ENCODE measurements around the gene NDUFA13. TPM values are rescaled to one million over a fixed set of nuclear protein-coding genes. Genes with fewer than 3 reads are reported as not detected.

NDUFA13 gene
- total and polyA plus RNA-seq, 4 experiments from 2014 or later: 191 to 316 (median 232) TPM

DNA sequence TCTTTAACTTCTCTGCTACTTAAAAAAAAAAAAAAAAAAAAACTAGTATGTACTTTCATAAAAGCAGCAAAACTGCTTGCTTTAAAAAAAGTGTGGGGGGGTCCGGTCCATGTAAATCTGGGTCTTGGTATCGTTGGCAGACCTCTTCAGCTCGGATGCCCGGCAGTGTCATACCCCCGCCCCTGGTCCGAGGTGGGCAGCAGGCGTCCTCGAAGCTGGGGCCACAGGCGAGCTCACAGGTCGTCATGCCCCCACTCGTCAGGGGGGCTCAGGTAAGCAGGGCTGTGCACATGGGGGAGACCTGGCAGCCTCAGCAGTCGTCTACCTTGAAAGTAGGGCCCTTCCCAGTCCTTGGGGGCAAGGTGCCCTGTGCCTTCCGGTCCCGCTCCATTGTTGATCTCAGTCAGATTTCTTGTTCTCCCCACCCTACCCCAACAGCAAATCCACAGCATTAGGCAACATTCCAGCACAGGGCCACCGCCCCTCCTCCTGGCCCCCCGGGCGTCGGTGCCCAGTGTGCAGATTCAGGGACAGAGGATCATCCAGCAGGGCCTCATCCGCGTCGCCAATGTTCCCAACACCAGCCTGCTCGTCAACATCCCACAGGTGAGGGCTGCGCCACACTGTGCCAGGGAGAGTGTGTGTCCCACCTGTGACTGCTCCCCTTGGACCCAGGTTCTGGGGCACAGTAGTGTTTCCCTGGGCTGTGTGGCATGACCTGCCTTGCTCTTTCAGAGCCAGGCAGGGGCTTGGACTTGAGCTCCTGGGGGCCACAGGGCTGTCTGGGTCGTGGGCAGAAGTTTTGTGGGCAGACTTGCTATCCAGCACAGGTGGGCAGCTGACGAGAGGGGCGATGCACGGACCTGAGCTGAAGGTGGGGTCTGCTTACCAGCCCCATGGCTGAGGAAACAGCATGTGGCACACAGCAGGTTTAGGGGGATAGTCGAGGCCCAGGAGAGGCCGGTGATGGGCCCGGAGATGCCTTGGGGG lies 20.1 kb upstream of the NDUFA13 start:
- Histone ChIP-seq H3K4me3 (ENCODE audit: low read length in 2 of 2) (no peak overlapping the region), H3K9me3 (ENCODE audit: control insufficient read depth in 1 of 2, low read length in 2 of 2) (no peaks in the 10 kb centered on the region), H3K4me1 (ENCODE audit: insufficient read depth, low read length) (no peaks in the 10 kb centered on the region), H3K27me3 (ENCODE audit: insufficient read depth, low read length) (no peaks in the 10 kb centered on the region), H3K27ac (ENCODE audit: low read depth, low read length) (no peak overlapping the region), H3K36me3 (ENCODE audit: insufficient read depth, low read length) (peaks cover 79% of the 10 kb centered on the region)
- POLR2A ChIA-PET (ENCODE audit: partially characterized antibody): no interaction called here
- CTCF ChIA-PET (ENCODE audit: partially characterized antibody): interaction anchor here (10.9 kb wide), 1 partner anchor 130 kb away, joined by 287 read pairs; no protein-coding TSS in a partner anchor
- intact Hi-C loops (cut with micrococcal nuclease): no loop called here
- H3K36me3 Mint-ChIP-seq: peaks cover 19 to 60% of the 10 kb centered on the region in 2 donors
- peaks cover 0 to 5% (median 2%) of the 10 kb centered on the region in 4 donors for H3K4me1 Mint-ChIP-seq
- peak overlapping the region in 3 of 7 donors; percentile 6 to 84 (median 48) for H3K27ac Mint-ChIP-seq
- no peaks in the 10 kb centered on the region for H3K27me3 Mint-ChIP-seq
- no peaks in the 10 kb centered on the region for H3K9me3 Mint-ChIP-seq
- H3K4me3 Mint-ChIP-seq: no peak overlapping the region
- DNase-seq: no peak

DNA sequence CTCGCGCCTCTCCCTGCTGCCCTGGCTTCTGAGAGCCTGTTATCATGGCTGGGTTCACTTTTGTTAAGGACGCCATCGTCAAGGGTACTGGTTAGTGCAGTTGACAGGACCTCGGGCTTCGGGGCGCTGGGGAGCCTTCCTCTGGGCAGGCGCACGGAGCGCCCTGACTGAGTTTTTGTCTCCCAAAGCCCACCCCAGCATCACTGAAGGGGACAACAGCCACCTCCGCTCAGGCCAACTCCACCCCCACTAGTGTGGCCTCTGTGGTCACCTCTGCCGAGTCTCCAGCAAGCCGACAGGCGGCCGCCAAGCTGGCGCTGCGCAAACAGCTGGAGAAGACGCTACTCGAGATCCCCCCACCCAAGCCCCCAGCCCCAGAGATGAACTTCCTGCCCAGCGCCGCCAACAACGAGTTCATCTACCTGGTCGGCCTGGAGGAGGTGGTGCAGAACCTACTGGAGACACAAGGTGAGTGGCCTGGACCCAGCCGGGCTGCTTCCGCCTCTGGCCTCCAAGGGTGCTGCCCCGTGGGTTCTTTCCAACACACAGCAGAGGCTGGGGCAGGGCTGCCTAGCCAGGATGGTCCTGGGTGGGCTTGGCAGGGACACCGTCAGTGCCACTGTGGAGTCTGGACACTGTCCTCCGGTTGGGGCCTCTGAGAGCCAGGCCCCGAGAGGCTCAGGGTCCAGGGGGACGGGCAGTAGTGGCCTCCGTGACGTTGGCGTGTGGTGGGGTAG lies 17.6 kb upstream of the NDUFA13 start:
- peaks cover 26 to 76% of the 10 kb centered on the region in 2 donors for H3K36me3 Mint-ChIP-seq
- no peaks in the 10 kb centered on the region for H3K27me3 Mint-ChIP-seq
- Histone ChIP-seq H3K9me3 (ENCODE audit: control insufficient read depth in 1 of 2, low read length in 2 of 2) (no peaks in the 10 kb centered on the region), H3K36me3 (ENCODE audit: insufficient read depth, low read length) (peaks cover 90% of the 10 kb centered on the region), H3K27ac (ENCODE audit: low read depth, low read length) (no peak overlapping the region), H3K27me3 (ENCODE audit: insufficient read depth, low read length) (no peaks in the 10 kb centered on the region), H3K4me3 (ENCODE audit: low read length in 2 of 2) (no peak overlapping the region), H3K4me1 (ENCODE audit: insufficient read depth, low read length) (no peaks in the 10 kb centered on the region)
- DNase-seq: no peak
- no peak overlapping the region for H3K27ac Mint-ChIP-seq
- H3K4me3 Mint-ChIP-seq: no peak overlapping the region
- CTCF ChIA-PET (ENCODE audit: partially characterized antibody): no interaction called here
- POLR2A ChIA-PET (ENCODE audit: partially characterized antibody): no interaction called here
- peaks cover 0 to 2% (median 0%) of the 10 kb centered on the region in 8 donors for H3K9me3 Mint-ChIP-seq
- intact Hi-C loops (cut with micrococcal nuclease): no loop called here
- H3K4me1 Mint-ChIP-seq: peaks cover 0 to 3% (median 2%) of the 10 kb centered on the region in 4 donors

DNA sequence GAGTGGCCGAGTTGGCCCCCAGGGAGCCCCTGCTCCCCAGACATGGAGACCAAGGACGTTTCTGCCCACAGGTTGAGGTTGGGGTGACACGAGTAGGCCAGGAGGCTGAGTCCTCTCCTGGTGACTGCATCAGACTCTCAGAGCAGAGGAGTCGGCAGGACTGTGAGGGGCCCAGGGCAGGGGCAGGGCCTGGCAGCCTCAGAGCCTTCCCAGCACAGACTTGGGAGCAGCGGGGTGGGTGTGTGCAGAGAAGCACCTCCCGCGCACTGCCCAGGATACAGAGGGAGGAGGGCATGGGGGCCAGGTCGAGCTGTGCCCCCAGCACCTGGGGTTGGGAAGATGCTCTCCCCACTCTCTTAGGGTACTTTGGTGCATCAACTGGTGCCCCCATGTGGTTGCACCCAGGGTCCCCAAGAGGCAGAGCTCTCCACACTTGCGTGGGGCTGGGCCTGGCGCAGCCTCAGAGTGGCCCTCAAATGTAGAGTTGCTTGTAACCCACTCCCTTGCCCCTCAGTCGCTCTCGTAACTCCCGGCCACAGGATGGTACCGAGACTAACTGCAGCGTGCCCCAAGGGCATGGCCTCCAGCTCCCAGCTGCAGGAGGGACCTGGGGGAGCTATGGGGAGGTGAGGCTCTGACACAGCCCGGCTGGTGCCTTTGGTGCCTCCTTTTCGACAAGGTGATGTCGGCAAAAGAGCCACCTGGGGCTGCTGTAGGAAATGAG lies 16.6 kb upstream of the NDUFA13 start:
- DNase-seq: no peak
- Histone ChIP-seq H3K9me3 (ENCODE audit: control insufficient read depth in 1 of 2, low read length in 2 of 2) (no peaks in the 10 kb centered on the region), H3K27me3 (ENCODE audit: insufficient read depth, low read length) (no peaks in the 10 kb centered on the region), H3K27ac (ENCODE audit: low read depth, low read length) (no peak overlapping the region), H3K4me3 (ENCODE audit: low read length in 2 of 2) (no peak overlapping the region), H3K4me1 (ENCODE audit: insufficient read depth, low read length) (no peaks in the 10 kb centered on the region), H3K36me3 (ENCODE audit: insufficient read depth, low read length) (peaks cover 92% of the 10 kb centered on the region)
- Mint-ChIP-seq H3K9me3 (peaks cover 0 to 2% (median 0%) of the 10 kb centered on the region in 8 donors), H3K27ac (no peak overlapping the region), H3K36me3 (peaks cover 30 to 76% of the 10 kb centered on the region in 2 donors), H3K4me3 (no peak overlapping the region), H3K4me1 (peaks cover 0 to 3% (median 0%) of the 10 kb centered on the region in 4 donors), H3K27me3 (no peaks in the 10 kb centered on the region)
- intact Hi-C loops (cut with micrococcal nuclease): no loop called here
- POLR2A ChIA-PET (ENCODE audit: partially characterized antibody): no interaction called here
- CTCF ChIA-PET (ENCODE audit: partially characterized antibody): no interaction called here

DNA sequence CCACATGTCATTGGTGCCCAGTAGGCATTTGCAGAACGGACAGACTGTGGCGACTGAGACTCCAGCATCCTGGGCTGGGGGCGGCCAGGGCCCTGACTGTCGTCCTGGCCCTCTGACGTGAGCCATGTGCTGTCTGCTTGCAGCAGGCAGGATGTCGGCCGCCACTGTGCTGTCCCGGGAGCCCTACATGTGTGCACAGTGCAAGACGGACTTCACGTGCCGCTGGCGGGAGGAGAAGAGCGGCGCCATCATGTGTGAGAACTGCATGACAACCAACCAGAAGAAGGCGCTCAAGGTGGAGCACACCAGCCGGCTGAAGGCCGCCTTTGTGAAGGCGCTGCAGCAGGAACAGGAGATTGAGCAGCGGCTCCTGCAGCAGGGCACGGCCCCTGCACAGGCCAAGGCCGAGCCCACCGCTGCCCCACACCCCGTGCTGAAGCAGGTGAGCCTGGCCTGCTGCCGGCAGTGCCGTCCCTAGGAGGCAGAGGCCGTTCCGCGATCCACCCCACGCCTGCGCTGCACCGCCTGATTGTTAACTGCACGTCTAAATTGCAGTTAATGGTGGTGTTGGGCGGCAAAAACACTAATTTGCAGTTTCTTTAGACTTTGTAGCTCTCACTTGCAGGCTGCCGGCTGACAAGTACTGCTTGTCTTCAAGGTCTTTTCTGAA lies 14.9 kb upstream of the NDUFA13 start:
- Mint-ChIP-seq H3K27ac (peak overlapping the region in 1 of 7 donors; percentile 38), H3K27me3 (no peaks in the 10 kb centered on the region)

DNA sequence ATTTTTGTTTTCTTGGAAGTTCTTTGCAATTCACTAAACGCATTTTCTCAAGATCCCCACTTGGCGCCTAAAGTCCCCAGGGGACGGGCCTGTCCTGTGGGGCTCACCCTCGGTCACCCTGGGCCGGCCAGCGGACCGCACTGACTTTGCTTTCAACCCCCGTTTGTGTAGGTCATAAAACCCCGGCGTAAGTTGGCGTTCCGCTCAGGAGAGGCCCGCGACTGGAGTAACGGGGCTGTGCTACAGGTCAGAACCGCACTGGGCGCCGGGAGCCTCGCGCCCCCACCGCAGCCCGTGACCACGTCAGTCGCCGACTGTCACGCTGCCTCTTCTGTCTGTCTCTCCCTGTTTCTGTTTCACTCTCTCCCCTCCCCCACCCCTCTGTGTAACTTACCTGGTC lies 14.2 kb upstream of the NDUFA13 start:
- no peaks in the 10 kb centered on the region for H3K27me3 ChIP-seq (ENCODE audit: insufficient read depth, low read length)
- peaks cover 89% of the 10 kb centered on the region for H3K36me3 ChIP-seq (ENCODE audit: insufficient read depth, low read length)
- CTCF ChIA-PET (ENCODE audit: partially characterized antibody): interaction anchor here (0.7 kb wide), 1 partner anchor 12 kb away, joined by 3 read pairs; no protein-coding TSS in a partner anchor
- Mint-ChIP-seq H3K36me3 (peaks cover 36 to 76% of the 10 kb centered on the region in 2 donors), H3K4me3 (no peak overlapping the region), H3K9me3 (peaks cover 0 to 2% (median 0%) of the 10 kb centered on the region in 8 donors), H3K27ac (peak overlapping the region in 2 of 7 donors; percentile 22 to 38), H3K4me1 (peaks cover 0 to under 1% (median 0%) of the 10 kb centered on the region in 4 donors), H3K27me3 (no peaks in the 10 kb centered on the region)
- POLR2A ChIA-PET (ENCODE audit: partially characterized antibody): no interaction called here
- no peak overlapping the region for H3K27ac ChIP-seq (ENCODE audit: low read depth, low read length)
- no peaks in the 10 kb centered on the region for H3K9me3 ChIP-seq (ENCODE audit: control insufficient read depth in 1 of 2, low read length in 2 of 2)
- H3K4me3 ChIP-seq (ENCODE audit: low read length in 2 of 2): no peak overlapping the region
- intact Hi-C loops (cut with micrococcal nuclease): no loop called here
- H3K4me1 ChIP-seq (ENCODE audit: insufficient read depth, low read length): no peaks in the 10 kb centered on the region
- no peak for DNase-seq

More for the DNA sequence above, 14.9 kb upstream of the NDUFA13 start:
- Histone ChIP-seq H3K27me3 (ENCODE audit: insufficient read depth, low read length) (no peaks in the 10 kb centered on the region), H3K4me3 (ENCODE audit: low read length in 2 of 2) (no peak overlapping the region), H3K36me3 (ENCODE audit: insufficient read depth, low read length) (peaks cover 96% of the 10 kb centered on the region), H3K27ac (ENCODE audit: low read depth, low read length) (no peak overlapping the region), H3K4me1 (ENCODE audit: insufficient read depth, low read length) (no peaks in the 10 kb centered on the region), H3K9me3 (ENCODE audit: control insufficient read depth in 1 of 2, low read length in 2 of 2) (no peaks in the 10 kb centered on the region)
- Mint-ChIP-seq H3K4me3 (no peak overlapping the region), H3K9me3 (peaks cover 0 to 2% (median 0%) of the 10 kb centered on the region in 8 donors), H3K36me3 (peaks cover 34 to 75% of the 10 kb centered on the region in 2 donors), H3K4me1 (peaks cover 0 to 1% (median 0%) of the 10 kb centered on the region in 4 donors)
- CTCF ChIA-PET (ENCODE audit: partially characterized antibody): no interaction called here
- no peak for DNase-seq
- POLR2A ChIA-PET (ENCODE audit: partially characterized antibody): no interaction called here
- intact Hi-C loops (cut with micrococcal nuclease): no loop called here

DNA sequence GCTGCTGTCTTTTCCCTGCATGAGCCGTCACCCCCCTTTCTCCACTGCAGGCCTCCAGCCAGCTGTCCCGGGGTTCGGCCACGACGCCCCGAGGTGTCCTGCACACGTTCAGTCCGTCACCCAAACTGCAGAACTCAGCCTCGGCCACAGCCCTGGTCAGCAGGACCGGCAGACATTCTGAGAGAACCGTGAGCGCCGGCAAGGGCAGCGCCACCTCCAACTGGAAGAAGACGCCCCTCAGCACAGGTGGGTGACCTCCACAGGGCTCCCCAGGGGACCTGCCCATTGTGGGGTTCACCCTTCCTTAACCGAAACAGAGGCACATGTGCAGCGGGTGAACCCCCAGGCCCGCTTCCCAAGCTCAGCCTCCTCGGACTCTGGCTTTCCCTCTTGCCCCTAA lies 13.7 kb upstream of the NDUFA13 start:
- Histone ChIP-seq H3K4me3 (ENCODE audit: low read length in 2 of 2) (no peak overlapping the region), H3K27ac (ENCODE audit: low read depth, low read length) (no peak overlapping the region), H3K4me1 (ENCODE audit: insufficient read depth, low read length) (no peaks in the 10 kb centered on the region), H3K36me3 (ENCODE audit: insufficient read depth, low read length) (peaks cover 84% of the 10 kb centered on the region), H3K27me3 (ENCODE audit: insufficient read depth, low read length) (no peaks in the 10 kb centered on the region), H3K9me3 (ENCODE audit: control insufficient read depth in 1 of 2, low read length in 2 of 2) (no peaks in the 10 kb centered on the region)
- no peak for DNase-seq
- ChIA-PET CTCF (ENCODE audit: partially characterized antibody) (interaction anchor here (0.7 kb wide), 1 partner anchor 12 kb away, joined by 3 read pairs; no protein-coding TSS in a partner anchor), POLR2A (ENCODE audit: partially characterized antibody) (no interaction called here)
- Mint-ChIP-seq H3K27me3 (no peaks in the 10 kb centered on the region), H3K4me3 (no peak overlapping the region), H3K27ac (peak overlapping the region in 1 of 7 donors; percentile 68), H3K4me1 (no peaks in the 10 kb centered on the region), H3K36me3 (peaks cover 36 to 75% of the 10 kb centered on the region in 2 donors), H3K9me3 (peaks cover 0 to 2% (median 0%) of the 10 kb centered on the region in 8 donors)
- intact Hi-C loops (cut with micrococcal nuclease): no loop called here
